Panc1 (cell line): ENCODE data around the gene CMKLR1. TPM values are rescaled to one million over a fixed set of nuclear protein-coding genes. Genes with fewer than 3 reads are reported as not detected.

Experiments
- ATAC-seq: fragments of 200-7000 bp; cut with Tn5 transposase; 2 replicates; pipeline ENCODE4 v1.9.1; 2020; ENCODE audit warnings: mild to moderate bottlenecking, moderate library complexity
- BruUV-seq: library from RNA; stranded (reverse); fragments of 400-500 nt; replicated peaks from 2 replicates; lab custom pipeline; 2021; lab: Mats Ljungman, UMichigan
- CTCF ChIA-PET: fragments of 300-600 bp; sonication (Branson Sonifier 250); formaldehyde crosslinking; loops from one replicate; lab custom pipeline; 2022; ENCODE audit warnings: antibody characterized with exemption; lab: Charles Lee
- POLR2A ChIA-PET: fragments of 300-600 bp; sonication (Branson Sonifier 250); formaldehyde crosslinking; loops from one replicate; lab custom pipeline; 2022; ENCODE audit warnings: antibody characterized with exemption; lab: Charles Lee
- DNase-seq: peaks from one replicate; pipeline ENCODE4 v3.0.0-alpha.2; 2010; ENCODE audit warnings: low read depth, low spot score
- H3K27ac ChIP-seq: 2 replicates; pipeline ENCODE4 v1.5.1; 2011; ENCODE audit warnings: mild to moderate bottlenecking, low read length, inconsistent platforms
- H3K27me3 ChIP-seq: fragments of 200-500 bp; sonication (Bioruptor generic); 2 replicates; pipeline ENCODE4 v1.6.0; 2014; ENCODE audit warnings: low read length, inconsistent platforms; ENCODE audit not compliant: control insufficient read depth, insufficient read depth
- H3K36me3 ChIP-seq: fragments of 200-500 bp; sonication (Bioruptor generic); 2 replicates; pipeline ENCODE4 v1.5.1; 2014; ENCODE audit warnings: inconsistent platforms, mild to moderate bottlenecking, low read length, moderate library complexity; ENCODE audit not compliant: control insufficient read depth, insufficient read depth
- H3K4me1 ChIP-seq: 2 replicates; pipeline ENCODE4 v1.5.1; 2011; ENCODE audit warnings: inconsistent platforms, mild to moderate bottlenecking, low read length, moderate library complexity; ENCODE audit not compliant: control insufficient read depth, insufficient read depth
- H3K4me3 ChIP-seq, 2 experiments: 2 replicates each; pipeline ENCODE4 v1.5.1; 2011 to 2012; ENCODE audit warnings: low read depth in 2 of 2, low read length in 2 of 2, mild to moderate bottlenecking in 2 of 2, inconsistent platforms in 1 of 2, moderate library complexity in 1 of 2
- H3K9me3 ChIP-seq: fragments of 200-500 bp; sonication (Bioruptor generic); 2 replicates; pipeline ENCODE4 v1.5.1; 2014; ENCODE audit warnings: low read depth, mild to moderate bottlenecking, inconsistent platforms, low read length, moderate library complexity; ENCODE audit not compliant: control insufficient read depth, insufficient read depth
- CTCF ChIP-seq: fragments of 450-650 bp; IDR thresholded peaks from 2 replicates; pipeline ENCODE4 v1.5.1; 2017; ENCODE audit warnings: mild to moderate bottlenecking
- POLR2AphosphoS5 ChIP-seq: IDR thresholded peaks from 2 replicates; pipeline ENCODE4 v1.6.1; 2012; ENCODE audit warnings: mild to moderate bottlenecking, low read depth, low read length, moderate library complexity
- REST ChIP-seq, 2 experiments: IDR thresholded peaks; 2 replicates each; pipeline ENCODE4 v1.6.1; 2011 to 2012; ENCODE audit warnings: low read depth in 2 of 2, control low read depth in 1 of 2, low read length in 1 of 2, mild to moderate bottlenecking in 1 of 2, moderate library complexity in 1 of 2; ENCODE audit not compliant: insufficient read depth in 1 of 2
- SIN3A ChIP-seq: IDR thresholded peaks from 2 replicates; pipeline ENCODE4 v1.6.1; 2012; ENCODE audit warnings: low read depth, mild to moderate bottlenecking, low read length, moderate library complexity, borderline replicate concordance; ENCODE audit not compliant: insufficient read depth
- TCF7L2 ChIP-seq: IDR thresholded peaks from 2 replicates; pipeline ENCODE4 v1.6.1; 2011; ENCODE audit warnings: mild to moderate bottlenecking, low read depth, low read length, inconsistent platforms
- in situ Hi-C: cut with HindIII; loops from 2 replicates; pipeline ENCODE4 v1.10.0; 2016; ENCODE audit warnings: low sequenced_read_pairs, low pct_unique_long_range_greater_than_20kb
- intact Hi-C: fragments of 100-400 bp; cut with micrococcal nuclease; formaldehyde crosslinking; loops from one replicate; pipeline ENCODE4 v1.10.0; 2022; ENCODE audit not compliant: unreplicated experiment
- total RNA-seq: library from RNA; stranded (reverse); gene quantifications from one replicate; pipeline ENCODE4 v1.2.1, GENCODE V29; 2021; ENCODE audit not compliant: unreplicated experiment

The CMKLR1 gene
- total RNA-seq, 1 experiment from 2014 or later, result 0.03 TPM

GRCh38 chr12:108352591-108352990 lies 13.5 kb upstream of the CMKLR1 start:
- in situ Hi-C loops (no loop called here), intact Hi-C loops (no loop called here)
- no peaks in the 10 kb centered on the region; the same call in 1 of the 2 replicates for H3K4me1 ChIP-seq
- no peak overlapping the region for H3K27ac ChIP-seq
- DNase-seq, result no peak
- H3K36me3 ChIP-seq, result no peaks in the 10 kb centered on the region
- H3K9me3 ChIP-seq, result no peaks in the 10 kb centered on the region
- no peak for ATAC-seq
- H3K27me3 ChIP-seq, result no peaks in the 10 kb centered on the region
- ChIA-PET CTCF (no interaction called here), POLR2A (no interaction called here)
- TF ChIP-seq TCF7L2, result no peak
- no peak for TF ChIP-seq SIN3A
- TF ChIP-seq REST (IDR thresholded peaks at IDR 0.05; ENCODE audit: insufficient read depth in 1 of 2, low read depth in 2 of 2, low read length in 1 of 2), result no peak
- no peak for TF ChIP-seq POLR2AphosphoS5
- no peak for TF ChIP-seq CTCF
- BruUV-seq, result no TSS peak
- no peak overlapping the region for H3K4me3 ChIP-seq

- no peaks in the 10 kb centered on the region for H3K36me3 ChIP-seq
- intact Hi-C loops, result no loop called here
- TF ChIP-seq POLR2AphosphoS5 (no peak), CTCF (no peak), SIN3A (no peak), REST (IDR thresholded peaks at IDR 0.05; ENCODE audit: insufficient read depth in 1 of 2, low read depth in 2 of 2, low read length in 1 of 2) (no peak), TCF7L2 (no peak)
- no peaks in the 10 kb centered on the region for H3K27me3 ChIP-seq
- CTCF ChIA-PET, result no interaction called here
- no peaks in the 10 kb centered on the region for H3K9me3 ChIP-seq
- in situ Hi-C loops, result no loop called here
- POLR2A ChIA-PET, result no interaction called here
- H3K4me1 ChIP-seq, result no peaks in the 10 kb centered on the region; the same call in 1 of the 2 replicates
- H3K27ac ChIP-seq, result no peak overlapping the region
- BruUV-seq, result no TSS peak
- no peak for DNase-seq
- ATAC-seq, result no peak
- H3K4me3 ChIP-seq, result no peak overlapping the region
Measured at GRCh38 chr12:108350511-108350910, 11.4 kb upstream of the CMKLR1 start.
